Measurements from ENCODE around the gene DYNLRB1. TPM values are rescaled to one million over a fixed set of nuclear protein-coding genes. Genes with fewer than 3 reads are reported as not detected.

The DYNLRB1 gene
- total and polyA plus RNA-seq, 8 donors: 17.3 to 224 (median 143) TPM

- Histone ChIP-seq H3K4me3 (no peak overlapping the region), H3K36me3 (peaks cover 3 to 48% (median 37%) of the 10 kb centered on the region in 4 donors), H3K9me3 (no peaks in the 10 kb centered on the region), H3K27me3 (no peaks in the 10 kb centered on the region), H3K27ac (no peak overlapping the region), H3K4me1 (peaks cover 0 to 21% (median 5%) of the 10 kb centered on the region in 4 donors)
- intact Hi-C loops (cut with DNase I; ENCODE audit: low total_unique reads): loop anchor here (10.0 kb wide), 1 partner anchor 120 kb away; no protein-coding TSS in a partner anchor
- no peak for DNase-seq
- WGBS, 5 donors: 91 to 95% (median 92%) methylated on average over 6 of the region's 6 CpGs
- TF ChIP-seq EP300 (IDR thresholded peaks at IDR 0.05): no peak
- TF ChIP-seq, protein P1, sequence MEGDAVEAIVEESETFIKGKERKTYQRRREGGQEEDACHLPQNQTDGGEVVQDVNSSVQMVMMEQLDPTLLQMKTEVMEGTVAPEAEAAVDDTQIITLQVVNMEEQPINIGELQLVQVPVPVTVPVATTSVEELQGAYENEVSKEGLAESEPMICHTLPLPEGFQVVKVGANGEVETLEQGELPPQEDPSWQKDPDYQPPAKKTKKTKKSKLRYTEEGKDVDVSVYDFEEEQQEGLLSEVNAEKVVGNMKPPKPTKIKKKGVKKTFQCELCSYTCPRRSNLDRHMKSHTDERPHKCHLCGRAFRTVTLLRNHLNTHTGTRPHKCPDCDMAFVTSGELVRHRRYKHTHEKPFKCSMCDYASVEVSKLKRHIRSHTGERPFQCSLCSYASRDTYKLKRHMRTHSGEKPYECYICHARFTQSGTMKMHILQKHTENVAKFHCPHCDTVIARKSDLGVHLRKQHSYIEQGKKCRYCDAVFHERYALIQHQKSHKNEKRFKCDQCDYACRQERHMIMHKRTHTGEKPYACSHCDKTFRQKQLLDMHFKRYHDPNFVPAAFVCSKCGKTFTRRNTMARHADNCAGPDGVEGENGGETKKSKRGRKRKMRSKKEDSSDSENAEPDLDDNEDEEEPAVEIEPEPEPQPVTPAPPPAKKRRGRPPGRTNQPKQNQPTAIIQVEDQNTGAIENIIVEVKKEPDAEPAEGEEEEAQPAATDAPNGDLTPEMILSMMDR (IDR thresholded peaks at IDR 0.05): no peak
- TF ChIP-seq POLR2AphosphoS5 (IDR thresholded peaks at IDR 0.05): no peak
- TF ChIP-seq POLR2A (IDR thresholded peaks at IDR 0.05): no peak
These were observed 58.6 kb downstream of the DYNLRB1 start for GRCh38 chr20:34574861-34575260.

DNA sequence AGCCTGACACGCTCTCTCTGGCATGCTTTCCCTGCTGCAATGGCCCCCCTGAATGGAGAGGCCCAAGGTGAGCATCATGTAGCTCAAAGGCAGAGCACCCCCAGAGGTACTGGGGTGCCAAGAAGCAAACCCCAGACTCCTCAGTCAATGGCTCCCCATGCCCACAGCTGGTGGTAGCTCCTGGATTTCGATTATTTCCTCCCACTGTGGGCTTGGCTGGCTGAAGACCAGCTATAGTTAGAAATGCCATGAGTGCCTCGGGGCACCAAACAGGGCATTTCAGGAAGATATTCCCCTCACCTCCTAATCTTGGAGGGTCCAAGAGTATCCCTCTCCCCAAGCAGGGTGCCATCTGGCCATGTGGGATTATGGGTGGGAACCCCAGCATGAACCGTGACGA is 59.0 kb downstream of the DYNLRB1 start:
- no peak for DNase-seq
- no peaks in the 10 kb centered on the region for H3K9me3 ChIP-seq
- TF ChIP-seq POLR2AphosphoS5 (IDR thresholded peaks at IDR 0.05) (no peak), POLR2A (IDR thresholded peaks at IDR 0.05) (no peak), EP300 (IDR thresholded peaks at IDR 0.05) (no peak)
- TF ChIP-seq, protein P1 (IDR thresholded peaks at IDR 0.05): no peak
- H3K4me1 ChIP-seq: peaks cover 0 to 26% (median 8%) of the 10 kb centered on the region in 4 donors
- 97 to 98% (median 98%) methylated on average over 5 of the region's 5 CpGs for WGBS, 5 donors
- peaks cover 3 to 52% (median 37%) of the 10 kb centered on the region in 4 donors for H3K36me3 ChIP-seq
- H3K4me3 ChIP-seq: no peak overlapping the region
- H3K27ac ChIP-seq: no peak overlapping the region
- intact Hi-C loops (cut with DNase I; ENCODE audit: low total_unique reads): loop anchor here (10.0 kb wide), 1 partner anchor 120 kb away; no protein-coding TSS in a partner anchor
- no peaks in the 10 kb centered on the region for H3K27me3 ChIP-seq

- no peak for TF ChIP-seq EP300 (IDR thresholded peaks at IDR 0.05)
- Histone ChIP-seq H3K27ac (no peak overlapping the region), H3K4me3 (no peak overlapping the region), H3K4me1 (peaks cover 0 to 30% (median 10%) of the 10 kb centered on the region in 4 donors), H3K36me3 (peaks cover 3 to 55% (median 38%) of the 10 kb centered on the region in 4 donors), H3K27me3 (no peaks in the 10 kb centered on the region), H3K9me3 (no peaks in the 10 kb centered on the region)
- intact Hi-C loops (cut with DNase I; ENCODE audit: low total_unique reads): loop anchor here (10.0 kb wide), 1 partner anchor 119 kb away; no protein-coding TSS in a partner anchor
- no peak for DNase-seq
- WGBS, 5 donors: 90 to 99% (median 97%) methylated on average over 4 of the region's 4 CpGs
These were observed 59.5 kb downstream of the DYNLRB1 start for GRCh38 chr20:34575756-34576155.

- WGBS, 5 donors: 98 to 100% (median 99%) methylated on average over 4 of the region's 4 CpGs
- Histone ChIP-seq H3K36me3 (peaks cover 3 to 52% (median 35%) of the 10 kb centered on the region in 4 donors), H3K9me3 (no peaks in the 10 kb centered on the region), H3K4me3 (no peak overlapping the region), H3K4me1 (peaks cover 0 to 33% (median 18%) of the 10 kb centered on the region in 4 donors), H3K27me3 (no peaks in the 10 kb centered on the region), H3K27ac (no peak overlapping the region)
- DNase-seq: no peak
- no peak for TF ChIP-seq POLR2AphosphoS5 (IDR thresholded peaks at IDR 0.05)
- no peak for TF ChIP-seq EP300 (IDR thresholded peaks at IDR 0.05)
- TF ChIP-seq, protein P1 (IDR thresholded peaks at IDR 0.05): no peak
- no peak for TF ChIP-seq POLR2A (IDR thresholded peaks at IDR 0.05)
- intact Hi-C loops (cut with DNase I; ENCODE audit: low total_unique reads): loop anchor here (10.0 kb wide), 1 partner anchor 118 kb away; no protein-coding TSS in a partner anchor
These were observed 60.8 kb downstream of the DYNLRB1 start for GRCh38 chr20:34577061-34577460.

DNA sequence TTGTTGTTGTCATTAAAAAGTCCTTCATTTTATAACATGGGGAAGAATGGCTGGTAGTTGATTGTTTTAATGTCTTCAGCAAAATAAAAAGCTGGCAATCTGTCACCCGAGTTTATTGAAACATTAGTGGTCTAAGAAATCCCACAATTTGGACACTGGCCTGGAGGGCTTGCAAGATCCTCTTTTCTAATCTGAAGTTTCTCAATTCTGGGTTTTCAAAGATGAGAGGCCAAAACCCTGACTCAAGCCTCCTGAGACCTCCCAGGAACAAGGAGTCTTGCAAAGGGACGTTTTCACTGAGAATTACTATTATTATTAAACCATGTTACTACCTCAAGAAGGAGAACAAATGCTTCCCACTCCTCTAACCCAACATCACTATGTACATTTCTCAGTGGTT is 61.8 kb downstream of the DYNLRB1 start:
- no peak for DNase-seq
- intact Hi-C loops (cut with DNase I; ENCODE audit: low total_unique reads): loop anchor here (10.0 kb wide), 1 partner anchor 117 kb away; no protein-coding TSS in a partner anchor
- H3K9me3 ChIP-seq: no peaks in the 10 kb centered on the region
- H3K36me3 ChIP-seq: peaks cover 3 to 50% (median 31%) of the 10 kb centered on the region in 4 donors
- peaks cover 0 to 36% (median 19%) of the 10 kb centered on the region in 4 donors for H3K4me1 ChIP-seq
- H3K27me3 ChIP-seq: no peaks in the 10 kb centered on the region
- H3K4me3 ChIP-seq: no peak overlapping the region
- TF ChIP-seq POLR2A (IDR thresholded peaks at IDR 0.05) (no peak), EP300 (IDR thresholded peaks at IDR 0.05) (no peak), POLR2AphosphoS5 (IDR thresholded peaks at IDR 0.05) (no peak)
- TF ChIP-seq, protein P1 (IDR thresholded peaks at IDR 0.05): no peak
- no peak overlapping the region for H3K27ac ChIP-seq
- 47 to 78% (median 75%) methylated on average over 2 of the region's 2 CpGs for WGBS, 5 donors
